Kidney epithelial cell (primary cell): ENCODE measurements around the gene DNPH1. TPM values are rescaled to one million over a fixed set of nuclear protein-coding genes. Genes with fewer than 3 reads are reported as not detected.
A peak's percentile ranks its signal among the peaks of the same experiment; 100 is the strongest.

Experiments
- DNase-seq: peaks from one replicate; pipeline ENCODE4 v3.0.0-alpha.2; 2010; ENCODE audit warnings: low read depth
- H3K27me3 ChIP-seq: 2 replicates; pipeline ENCODE4 v1.6.0; 2011; ENCODE audit warnings: low read length; ENCODE audit not compliant: control insufficient read depth, insufficient read depth
- H3K36me3 ChIP-seq: 2 replicates; pipeline ENCODE4 v1.5.1; 2011; ENCODE audit warnings: low read length; ENCODE audit not compliant: control insufficient read depth, insufficient read depth
- H3K4me3 ChIP-seq: 2 replicates; pipeline ENCODE4 v1.5.1; 2011; ENCODE audit warnings: low read depth, mild to moderate bottlenecking, control low read depth, low read length
- CTCF ChIP-seq: IDR thresholded peaks from 2 replicates; pipeline ENCODE4 v1.5.1; 2011; ENCODE audit warnings: mild to moderate bottlenecking, moderate library complexity, low read length, control low read depth, inconsistent platforms; ENCODE audit not compliant: insufficient read depth, poor library complexity, severe bottlenecking
- total RNA-seq: library from RNA; depleted of rRNA; stranded (reverse); fragments of >200 nt; gene quantifications from 2 replicates; pipeline ENCODE4 v1.2.3, GENCODE V29; 2015

The DNPH1 gene
- total RNA-seq, 1 donor from 2014 or later = 284 TPM

- DNase-seq = no peak
- peaks cover 8% of the 10 kb centered on the region for H3K36me3 ChIP-seq
- H3K27me3 ChIP-seq = no peaks in the 10 kb centered on the region
- peak within 1 kb of the TSS; percentile 82 for H3K4me3 ChIP-seq
- no peak for TF ChIP-seq CTCF
Measured at GRCh38 chr6:43181942-43182860, 47.1 kb downstream of the DNPH1 start, which contains the start of gene CUL9. Gene CUL9 (plus strand): TSS chr6:43182196. CDS start chr6:43184311, 2,115 bp downstream.

- DNase-seq = no peak
- H3K27me3 ChIP-seq = no peaks in the 10 kb centered on the region
- no peak for TF ChIP-seq CTCF
Measured at GRCh38 chr6:43181621-43181941, 47.7 kb downstream of the DNPH1 start.

GRCh38 chr6:43180985-43181384 is 48.3 kb downstream of the DNPH1 start:
- TF ChIP-seq CTCF = no peak
- Histone ChIP-seq H3K4me3 (no peak overlapping the region), H3K27me3 (no peaks in the 10 kb centered on the region), H3K36me3 (peaks cover 6% of the 10 kb centered on the region)
- no peak for DNase-seq

More at GRCh38 chr6:43181621-43181941, 47.7 kb downstream of the DNPH1 start:
- peaks cover 6% of the 10 kb centered on the region for H3K36me3 ChIP-seq
- H3K4me3 ChIP-seq = peak overlapping the region; percentile 82

GRCh38 chr6:43180058-43180457 is 49.2 kb downstream of the DNPH1 start:
- H3K4me3 ChIP-seq = no peak overlapping the region
- H3K36me3 ChIP-seq = peaks cover 6% of the 10 kb centered on the region
- H3K27me3 ChIP-seq = no peaks in the 10 kb centered on the region
- no peak for DNase-seq
- no peak for TF ChIP-seq CTCF

GRCh38 chr6:43178951-43179830 is 50.1 kb downstream of the DNPH1 start:
- H3K4me3 ChIP-seq = no peak overlapping the region
- no peak for TF ChIP-seq CTCF
- H3K27me3 ChIP-seq = no peaks in the 10 kb centered on the region
- H3K36me3 ChIP-seq = peaks cover 6% of the 10 kb centered on the region
- DNase-seq = no peak
